ENCODE data around the gene KRT10.

The KRT10 gene

GRCh38 chr17:40810494-40810893 is 11.9 kb downstream of the KRT10 start:
- in situ Hi-C loops (cut with HindIII; ENCODE audit: low sequenced_read_pairs), result no loop called here
- DNase-seq (ENCODE audit: low read depth), result no peak
- H3K4me3 ChIP-seq (ENCODE audit: low read depth, low read length), result no peak overlapping the region
- no peak for TF ChIP-seq CTCF (IDR thresholded peaks at IDR 0.05; ENCODE audit: low read depth, low read length, missing control alignments)

GRCh38 chr17:40809721-40810421 is 12.5 kb downstream of the KRT10 start:
- in situ Hi-C loops (cut with HindIII; ENCODE audit: low sequenced_read_pairs), result no loop called here

GRCh38 chr17:40806131-40806530 is 16.3 kb downstream of the KRT10 start:
- no peak overlapping the region for H3K4me3 ChIP-seq (ENCODE audit: low read depth, low read length)
- no peak for DNase-seq (ENCODE audit: low read depth)
- in situ Hi-C loops (cut with HindIII; ENCODE audit: low sequenced_read_pairs), result no loop called here
- TF ChIP-seq CTCF (IDR thresholded peaks at IDR 0.05; ENCODE audit: low read depth, low read length, missing control alignments), result no peak

More at GRCh38 chr17:40809721-40810421, 12.5 kb downstream of the KRT10 start:
- TF ChIP-seq CTCF (IDR thresholded peaks at IDR 0.05; ENCODE audit: low read depth, low read length, missing control alignments), result no peak
- H3K4me3 ChIP-seq (ENCODE audit: low read depth, low read length), result no peak overlapping the region
- no peak for DNase-seq (ENCODE audit: low read depth)

- peak; percentile 94 for TF ChIP-seq CTCF (IDR thresholded peaks at IDR 0.05; ENCODE audit: low read depth, low read length, missing control alignments)
Measured at GRCh38 chr17:40803617-40804082, 18.8 kb downstream of the KRT10 start.

GRCh38 chr17:40801157-40801556 is 21.3 kb downstream of the KRT10 start:
- TF ChIP-seq CTCF (IDR thresholded peaks at IDR 0.05; ENCODE audit: low read depth, low read length, missing control alignments), result no peak
- in situ Hi-C loops (cut with HindIII; ENCODE audit: low sequenced_read_pairs), result no loop called here
- no peak overlapping the region for H3K4me3 ChIP-seq (ENCODE audit: low read depth, low read length)
- DNase-seq (ENCODE audit: low read depth), result no peak

More at GRCh38 chr17:40803617-40804082, 18.8 kb downstream of the KRT10 start:
- in situ Hi-C loops (cut with HindIII; ENCODE audit: low sequenced_read_pairs), result no loop called here
- H3K4me3 ChIP-seq (ENCODE audit: low read depth, low read length), result no peak overlapping the region
- DNase-seq (ENCODE audit: low read depth), result peak; percentile 35

- DNase-seq (ENCODE audit: low read depth), result no peak
- in situ Hi-C loops (cut with HindIII; ENCODE audit: low sequenced_read_pairs), result no loop called here
- H3K4me3 ChIP-seq (ENCODE audit: low read depth, low read length), result no peak overlapping the region
- no peak for TF ChIP-seq CTCF (IDR thresholded peaks at IDR 0.05; ENCODE audit: low read depth, low read length, missing control alignments)
Measured at GRCh38 chr17:40800381-40800780, 22.0 kb downstream of the KRT10 start.

Data from astrocyte of the cerebellum (primary cell).